Fibroblast of mammary gland (primary cell): Measurements from ENCODE around the gene CEP20.
A peak's percentile ranks its signal among the peaks of the same experiment; 100 is the strongest.

Experiments
- DNase-seq: peaks from one replicate; pipeline ENCODE4 v3.0.0-alpha.2; 2010; ENCODE audit warnings: low read depth
- H3K4me3 ChIP-seq: 2 replicates; pipeline ENCODE4 v1.5.1; 2011; ENCODE audit warnings: low read depth, mild to moderate bottlenecking, low read length, moderate library complexity; ENCODE audit not compliant: control insufficient read depth
- CTCF ChIP-seq: conservative IDR thresholded peaks from 2 replicates; pipeline ENCODE4 v1.5.1; 2011; ENCODE audit warnings: low read depth, low read length, inconsistent platforms; ENCODE audit not compliant: control insufficient read depth, insufficient read depth

Gene CEP20

GRCh38 chr16:15887283-15887682 is 1.1 kb downstream of the CEP20 start:
- peak; percentile 28 for DNase-seq
- TF ChIP-seq CTCF, result no peak
- peak overlapping the region; percentile 98 for H3K4me3 ChIP-seq

GRCh38 chr16:15886078-15886477 is 2.3 kb downstream of the CEP20 start:
- H3K4me3 ChIP-seq, result no peak overlapping the region
- TF ChIP-seq CTCF, result no peak
- DNase-seq, result no peak

- DNase-seq, result no peak
- no peak overlapping the region for H3K4me3 ChIP-seq
- no peak for TF ChIP-seq CTCF
These were observed 2.8 kb downstream of the CEP20 start for GRCh38 chr16:15885560-15886001.

GRCh38 chr16:15882563-15882962 is 5.8 kb downstream of the CEP20 start:
- no peak for TF ChIP-seq CTCF
- no peak overlapping the region for H3K4me3 ChIP-seq
- DNase-seq, result no peak

- no peak overlapping the region for H3K4me3 ChIP-seq
- TF ChIP-seq CTCF, result no peak
- DNase-seq, result no peak
These were observed 6.5 kb downstream of the CEP20 start for GRCh38 chr16:15881794-15882379.

GRCh38 chr16:15880434-15881308 is 7.7 kb downstream of the CEP20 start:
- DNase-seq, result no peak
- no peak overlapping the region for H3K4me3 ChIP-seq
- no peak for TF ChIP-seq CTCF
